SK-N-SH (cell line): ENCODE results near the gene LXN. TPM values are rescaled to one million over a fixed set of nuclear protein-coding genes. Genes with fewer than 3 reads are reported as not detected.

Experiments
- CTCF ChIA-PET: fragments of 300-600, 350-600 bp; formaldehyde crosslinking; extraction: SDS; loops from one replicate; lab custom pipeline; 2021; lab: Yijun Ruan, JAX
- POLR2A ChIA-PET: fragments of 350-600 bp; sonication (Branson Sonifier 250); formaldehyde crosslinking; extraction: SDS; loops from one replicate; lab custom pipeline; 2020; ENCODE audit warnings: antibody characterized with exemption, inconsistent platforms; lab: Yijun Ruan, JAX
- DNase-seq: peaks from one replicate; pipeline ENCODE4 v3.0.0; 2012
- H2AFZ ChIP-seq: fragments of 200-600 bp; sonication (generic); 2 replicates; pipeline ENCODE4 v1.8.1; 2016; ENCODE audit warnings: antibody characterized with exemption, mild to moderate bottlenecking, low read depth
- H3F3A ChIP-seq: fragments of 200-600 bp; sonication (generic); replicated peaks from 2 replicates; pipeline ENCODE3; 2016; ENCODE audit warnings: antibody characterized with exemption, mild to moderate bottlenecking; ENCODE audit not compliant: insufficient read depth
- H3K27ac ChIP-seq, 2 experiments: fragments of 200-500 bp in 1 of 2; fragments of 200-600 bp in 1 of 2; sonication (Bioruptor generic) in 1 of 2; sonication (generic), shearing (Covaris generic) in 1 of 2; 2 replicates each; pipeline versions ENCODE4 v1.5.1 to v1.6.1; 2014 to 2016; ENCODE audit warnings: low read depth in 2 of 2, inconsistent platforms in 1 of 2, low read length in 1 of 2, mild to moderate bottlenecking in 1 of 2, mixed read lengths in 1 of 2
- H3K27me3 ChIP-seq: fragments of 200-600 bp; sonication (generic), shearing (Covaris generic); 2 replicates; pipeline ENCODE4 v1.6.1; 2016; ENCODE audit warnings: mixed run types; ENCODE audit not compliant: insufficient read depth
- H3K36me3 ChIP-seq, 2 experiments: fragments of 200-500 bp in 1 of 2; fragments of 200-600 bp in 1 of 2; sonication (Bioruptor generic) in 1 of 2; sonication (generic) in 1 of 2; replicated peaks in 1 of 2; 2 replicates each; pipeline versions ENCODE3 to v1.5.1; 2014 to 2016; ENCODE audit warnings: low read length in 1 of 2, mild to moderate bottlenecking in 1 of 2; ENCODE audit not compliant: insufficient read depth in 2 of 2, control insufficient read depth in 1 of 2
- H3K4me1 ChIP-seq, 2 experiments: fragments of 200-500 bp in 1 of 2; fragments of 200-600 bp in 1 of 2; sonication (Bioruptor generic) in 1 of 2; sonication (generic), shearing (Covaris generic) in 1 of 2; 2 replicates each; pipeline versions ENCODE4 v1.5.1 to v1.6.1; 2014 to 2016; ENCODE audit warnings: low read depth in 1 of 2, low read length in 1 of 2, mixed run types in 1 of 2; ENCODE audit not compliant: insufficient read depth in 2 of 2, control insufficient read depth in 1 of 2
- H3K4me2 ChIP-seq: fragments of 200-600 bp; sonication (generic), shearing (Covaris generic); 2 replicates; pipeline ENCODE4 v1.6.1; 2017; ENCODE audit warnings: mixed run types
- H3K4me3 ChIP-seq, 2 experiments: fragments of 200-500 bp in 1 of 2; fragments of 200-600 bp in 1 of 2; sonication (Bioruptor generic) in 1 of 2; sonication (generic), shearing (Covaris generic) in 1 of 2; 2 replicates each; pipeline versions ENCODE4 v1.5.1 to v1.8.1; 2014 to 2016; ENCODE audit warnings: low read depth in 2 of 2, inconsistent platforms in 1 of 2, low read length in 1 of 2, mild to moderate bottlenecking in 1 of 2, mixed read lengths in 1 of 2, moderate library complexity in 1 of 2
- H3K79me2 ChIP-seq: fragments of 200-600 bp; sonication (generic); 2 replicates; pipeline ENCODE4 v1.8.1; 2017; ENCODE audit warnings: mild to moderate bottlenecking; ENCODE audit not compliant: insufficient read depth
- H3K9ac ChIP-seq: fragments of 200-600 bp; sonication (generic); 2 replicates; pipeline ENCODE4 v1.6.1; 2017; ENCODE audit warnings: mixed run types
- H3K9me2 ChIP-seq: fragments of 200-600 bp; sonication (generic); 2 replicates; pipeline ENCODE4 v1.6.1; 2017; ENCODE audit warnings: mixed run types
- H3K9me3 ChIP-seq: fragments of 200-600 bp; sonication (generic); 2 replicates; pipeline ENCODE4 v1.6.1; 2017; ENCODE audit warnings: mixed run types, mild to moderate bottlenecking, moderate library complexity
- H4K20me1 ChIP-seq: fragments of 200-600 bp; sonication (generic); 2 replicates; pipeline ENCODE4 v1.6.1; 2017; ENCODE audit warnings: mild to moderate bottlenecking, mixed run types; ENCODE audit not compliant: insufficient read depth
- CHD2 ChIP-seq: fragments of 150-350 bp; IDR thresholded peaks from 2 replicates; pipeline ENCODE4 v1.6.1; 2018; ENCODE audit warnings: low read length; ENCODE audit not compliant: partially characterized antibody
- CTCF ChIP-seq: fragments of 200-600 bp; sonication (generic); IDR thresholded peaks from 2 replicates; pipeline ENCODE4 v1.6.1; 2017; ENCODE audit warnings: antibody characterized with exemption, mild to moderate bottlenecking, moderate library complexity
- EP300 ChIP-seq, 2 experiments: IDR thresholded peaks; 2 replicates each; pipeline versions ENCODE4 v1.4.0 to v1.6.1; 2012; ENCODE audit warnings: borderline replicate concordance in 1 of 2, low read depth in 1 of 2, low read length in 1 of 2
- FOSL2 ChIP-seq: IDR thresholded peaks from 2 replicates; pipeline ENCODE4 v1.4.0; 2012; ENCODE audit warnings: low read depth, mild to moderate bottlenecking, moderate library complexity, borderline replicate concordance
- GABPA ChIP-seq: IDR thresholded peaks from 2 replicates; pipeline ENCODE4 v1.4.0; 2012; ENCODE audit warnings: low read depth, mild to moderate bottlenecking
- IRF3 ChIP-seq: fragments of 150-350 bp; IDR thresholded peaks from 2 replicates; pipeline ENCODE4 v1.6.1; 2016; ENCODE audit warnings: mild to moderate bottlenecking, low read depth, low read length
- MAX ChIP-seq: IDR thresholded peaks from 2 replicates; pipeline ENCODE4 v1.4.0; 2012; ENCODE audit warnings: low read depth
- MXI1 ChIP-seq: IDR thresholded peaks from 2 replicates; pipeline ENCODE4 v1.6.1; 2012; ENCODE audit warnings: mild to moderate bottlenecking, low read depth, low read length, improper control_type of control experiment
- NFIC ChIP-seq: IDR thresholded peaks from 2 replicates; pipeline ENCODE4 v1.4.0; 2012; ENCODE audit warnings: borderline replicate concordance
- NRF1 ChIP-seq: IDR thresholded peaks from 2 replicates; pipeline ENCODE4 v1.6.1; 2012; ENCODE audit warnings: low read depth, mild to moderate bottlenecking, low read length
- PBX3 ChIP-seq: IDR thresholded peaks from 2 replicates; pipeline ENCODE4; 2012
- RXRA ChIP-seq: IDR thresholded peaks from 2 replicates; pipeline ENCODE4 v1.4.0; 2012; ENCODE audit warnings: low read depth, mild to moderate bottlenecking, borderline replicate concordance
- SIN3A ChIP-seq: IDR thresholded peaks from 2 replicates; pipeline ENCODE4 v1.6.1; 2012; ENCODE audit warnings: low read depth, mild to moderate bottlenecking, low read length, moderate library complexity, borderline replicate concordance
- TCF12 ChIP-seq: IDR thresholded peaks from 2 replicates; pipeline ENCODE4 v1.4.0; 2012
- TEAD4 ChIP-seq: IDR thresholded peaks from 2 replicates; pipeline ENCODE4 v1.4.0; 2012; ENCODE audit warnings: mild to moderate bottlenecking, borderline replicate concordance; ENCODE audit not compliant: insufficient read depth
- USF2 ChIP-seq: fragments of 150-350 bp; IDR thresholded peaks from 2 replicates; pipeline ENCODE4 v1.6.1; 2017; ENCODE audit warnings: antibody characterized with exemption, low read length, low read depth, borderline replicate concordance
- YY1 ChIP-seq: IDR thresholded peaks from 2 replicates; pipeline ENCODE4 v1.4.0; 2012; ENCODE audit warnings: low read depth, mild to moderate bottlenecking
- ZBTB33 ChIP-seq: IDR thresholded peaks from 2 replicates; pipeline ENCODE4 v1.4.0; 2012; ENCODE audit warnings: low read depth, borderline replicate concordance
- WGBS: methylation state at CpG from one replicate; pipeline ENCODE4 v1.1.6; 2017; ENCODE audit warnings: low lambda C conversion rate; 5-methylcytosine and 5-hydroxymethylcytosine counted together
- polyA plus RNA-seq, 3 experiments: library from polyadenylated mRNA; depleted of rRNA; stranded (reverse); fragments of >200 nt; gene quantifications; 2 replicates each; pipeline ENCODE4 v1.2.3, GENCODE V29; 2012

The LXN gene
- polyA plus RNA-seq, 1 of the 3 experiments (the other 2 are of a cell fraction), result not detected

- Histone ChIP-seq H2AFZ (no peak overlapping the region), H3K27me3 (no peaks in the 10 kb centered on the region), H3K9ac (no peak overlapping the region), H3K79me2 (no peaks in the 10 kb centered on the region), H3K36me3 (peaks cover 3 to 12% of the 10 kb centered on the region in 2 experiments), H3K27ac (peak overlapping the region; percentile 31 to 42; a peak in 3 of 4 replicates), H3K4me1 (peaks cover 3 to 21% of the 10 kb centered on the region in 2 experiments), H3K4me3 (no peak overlapping the region), H3K4me2 (no peak overlapping the region), H3K9me3 (no peaks in the 10 kb centered on the region), H3F3A (peaks cover 18% of the 10 kb centered on the region), H4K20me1 (no peaks in the 10 kb centered on the region), H3K9me2 (no peaks in the 10 kb centered on the region)
- TF ChIP-seq CHD2 (no peak), TCF12 (no peak), NRF1 (no peak), USF2 (no peak), YY1 (no peak), MXI1 (no peak)
- ChIA-PET CTCF (interaction anchor here (1.5 to 2.5 kb wide), 2 partner anchors 16 to 88 kb away, joined by 3 to 11 read pairs; no protein-coding TSS in a partner anchor), POLR2A (no interaction called here)
- 61% methylated on average over 1 of the region's 1 CpG for WGBS
- no peak for DNase-seq
Observed at GRCh38 chr3:158712443-158712842, 40.0 kb upstream of the LXN start.

GRCh38 chr3:158711886-158712285, 39.4 kb upstream of the LXN start:
- H3K36me3 ChIP-seq, result peaks cover 6 to 12% of the 10 kb centered on the region in 2 experiments
- H3K9ac ChIP-seq, result no peak overlapping the region
- H3K27ac ChIP-seq, result peak overlapping the region; percentile 31 to 42; a peak in 3 of 4 replicates
- H3K4me1 ChIP-seq, result peaks cover 3 to 20% of the 10 kb centered on the region in 2 experiments
- 25% methylated on average over 1 of the region's 1 CpG for WGBS
- ChIA-PET POLR2A (no interaction called here), CTCF (interaction anchor here (1.2 kb wide), 1 partner anchor 16 kb away, joined by 3 read pairs; no protein-coding TSS in a partner anchor)
- H3K9me2 ChIP-seq, result no peaks in the 10 kb centered on the region
- H3K4me2 ChIP-seq, result peak overlapping the region; percentile 38; the same call in 1 of the 2 replicates
- no peak overlapping the region for H2AFZ ChIP-seq
- DNase-seq, result no peak
- H3K4me3 ChIP-seq, result no peak overlapping the region
- no peaks in the 10 kb centered on the region for H3K9me3 ChIP-seq
- H3F3A ChIP-seq, result peaks cover 15% of the 10 kb centered on the region
- H3K27me3 ChIP-seq, result no peaks in the 10 kb centered on the region
- no peaks in the 10 kb centered on the region for H3K79me2 ChIP-seq
- H4K20me1 ChIP-seq, result no peaks in the 10 kb centered on the region
- TF ChIP-seq RXRA (0 out of 2 replicates have a peak, but pooled peaks have one; percentile 17), USF2 (no peak), GABPA (no peak), CTCF (no peak), EP300 (IDR thresholded peaks at IDR 0.05; ENCODE audit: borderline replicate concordance in 1 of 2, low read depth in 1 of 2, low read length in 1 of 2) (peak in 1 of 2 experiments; percentile 34; a peak in 2 of 4 replicates), FOSL2 (peak; percentile 77), IRF3 (no peak), MAX (peak; percentile 24; the same call in 1 of the 2 replicates), MXI1 (no peak), TCF12 (peak; percentile 80), TEAD4 (peak; percentile 62; the same call in 1 of the 2 replicates), NFIC (peak; percentile 20; the same call in 1 of the 2 replicates), SIN3A (no peak), PBX3 (peak; percentile 35; the same call in 1 of the 2 replicates), NRF1 (no peak), ZBTB33 (no peak)
